ENCODE measurements around the gene CARS1. TPM values are rescaled to one million over a fixed set of nuclear protein-coding genes. Genes with fewer than 3 reads are reported as not detected.

CARS1 gene
- total RNA-seq, 6 experiments from 2014 or later: 51.2 to 64.3 (median 56.1) TPM

DNA sequence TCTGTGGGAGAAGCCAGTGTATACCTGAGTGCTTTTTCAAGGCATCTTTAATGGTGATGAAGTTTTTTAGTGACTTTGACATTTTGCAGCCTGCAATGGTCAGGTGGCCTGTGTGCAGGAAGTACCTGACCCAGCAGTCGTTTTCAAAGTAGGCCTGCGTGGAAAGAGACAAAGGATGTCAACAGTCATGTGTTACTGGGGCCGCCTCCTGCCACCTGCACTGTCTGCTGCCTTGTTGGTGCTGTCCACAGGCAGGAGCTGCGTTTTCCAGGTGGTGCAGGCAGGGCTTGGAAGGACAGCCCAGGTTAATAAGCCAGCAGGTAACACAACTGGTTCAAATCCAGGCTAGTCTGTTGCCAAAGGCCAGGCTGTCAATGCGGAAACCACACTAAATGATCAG lies 38.6 kb downstream of the CARS1 start:
- peaks cover 33% of the 10 kb centered on the region for H3K36me3 Mint-ChIP-seq (ENCODE audit: low read depth)
- H3K4me1 Mint-ChIP-seq (ENCODE audit: low read depth): peaks cover 19% of the 10 kb centered on the region
- TF ChIP-seq, protein P1, sequence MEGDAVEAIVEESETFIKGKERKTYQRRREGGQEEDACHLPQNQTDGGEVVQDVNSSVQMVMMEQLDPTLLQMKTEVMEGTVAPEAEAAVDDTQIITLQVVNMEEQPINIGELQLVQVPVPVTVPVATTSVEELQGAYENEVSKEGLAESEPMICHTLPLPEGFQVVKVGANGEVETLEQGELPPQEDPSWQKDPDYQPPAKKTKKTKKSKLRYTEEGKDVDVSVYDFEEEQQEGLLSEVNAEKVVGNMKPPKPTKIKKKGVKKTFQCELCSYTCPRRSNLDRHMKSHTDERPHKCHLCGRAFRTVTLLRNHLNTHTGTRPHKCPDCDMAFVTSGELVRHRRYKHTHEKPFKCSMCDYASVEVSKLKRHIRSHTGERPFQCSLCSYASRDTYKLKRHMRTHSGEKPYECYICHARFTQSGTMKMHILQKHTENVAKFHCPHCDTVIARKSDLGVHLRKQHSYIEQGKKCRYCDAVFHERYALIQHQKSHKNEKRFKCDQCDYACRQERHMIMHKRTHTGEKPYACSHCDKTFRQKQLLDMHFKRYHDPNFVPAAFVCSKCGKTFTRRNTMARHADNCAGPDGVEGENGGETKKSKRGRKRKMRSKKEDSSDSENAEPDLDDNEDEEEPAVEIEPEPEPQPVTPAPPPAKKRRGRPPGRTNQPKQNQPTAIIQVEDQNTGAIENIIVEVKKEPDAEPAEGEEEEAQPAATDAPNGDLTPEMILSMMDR (IDR thresholded peaks at IDR 0.05): no peak
- H3K27ac Mint-ChIP-seq: no peak overlapping the region
- no peaks in the 10 kb centered on the region for H3K27me3 Mint-ChIP-seq (ENCODE audit: insufficient read depth)
- H3K4me3 Mint-ChIP-seq: no peak overlapping the region
- H3K9me3 Mint-ChIP-seq: no peaks in the 10 kb centered on the region
- DNase-seq: no peak

GRCh38 chr11:3016861-3017260 lies 40.4 kb downstream of the CARS1 start:
- no peaks in the 10 kb centered on the region for H3K9me3 Mint-ChIP-seq
- DNase-seq: no peak
- H3K4me1 Mint-ChIP-seq (ENCODE audit: low read depth): peaks cover 1% of the 10 kb centered on the region; the same call in 1 of the 2 replicates
- no peak overlapping the region for H3K27ac Mint-ChIP-seq
- peaks cover 17% of the 10 kb centered on the region; the same call in 1 of the 2 replicates for H3K36me3 Mint-ChIP-seq (ENCODE audit: low read depth)
- no peaks in the 10 kb centered on the region for H3K27me3 Mint-ChIP-seq (ENCODE audit: insufficient read depth)
- no peak overlapping the region for H3K4me3 Mint-ChIP-seq
- TF ChIP-seq, protein P1 (IDR thresholded peaks at IDR 0.05): 0 out of 2 replicates have a peak, but pooled peaks have one; percentile 16

DNA sequence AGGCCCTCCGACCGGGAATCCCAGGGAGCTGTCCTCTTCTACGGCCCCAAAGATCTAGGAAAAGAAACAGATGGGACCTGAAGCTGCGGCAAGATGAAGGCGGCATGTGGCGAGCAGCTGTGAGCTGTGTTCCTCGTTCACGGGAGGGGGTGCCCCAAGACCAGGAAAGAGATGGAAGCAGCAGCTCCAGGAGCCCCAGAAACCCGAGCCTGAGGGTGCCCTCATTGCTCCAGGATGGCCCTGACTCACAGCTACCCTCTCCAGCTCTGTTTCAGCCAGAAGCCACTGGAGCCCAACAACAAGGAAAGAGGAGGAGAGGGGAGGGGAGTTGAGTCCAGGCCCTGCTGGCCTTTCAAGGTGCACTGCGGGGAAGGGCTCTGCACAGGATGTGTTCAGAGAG lies 41.4 kb downstream of the CARS1 start:
- no peaks in the 10 kb centered on the region; the same call in 1 of the 2 replicates for H3K27me3 Mint-ChIP-seq (ENCODE audit: insufficient read depth)
- no peaks in the 10 kb centered on the region; the same call in 1 of the 2 replicates for H3K4me1 Mint-ChIP-seq (ENCODE audit: low read depth)
- peak; percentile 15 for DNase-seq
- no peaks in the 10 kb centered on the region for H3K9me3 Mint-ChIP-seq
- TF ChIP-seq, protein P1 (IDR thresholded peaks at IDR 0.05): no peak
- H3K27ac Mint-ChIP-seq: no peak overlapping the region; the same call in 1 of the 2 replicates
- no peak overlapping the region for H3K4me3 Mint-ChIP-seq
- H3K36me3 Mint-ChIP-seq (ENCODE audit: low read depth): peaks cover 17% of the 10 kb centered on the region; the same call in 1 of the 2 replicates

- DNase-seq: no peak
- H3K9me3 Mint-ChIP-seq: no peaks in the 10 kb centered on the region
- no peaks in the 10 kb centered on the region; the same call in 1 of the 2 replicates for H3K4me1 Mint-ChIP-seq (ENCODE audit: low read depth)
- H3K27ac Mint-ChIP-seq: no peak overlapping the region
- H3K4me3 Mint-ChIP-seq: no peak overlapping the region
- TF ChIP-seq, protein P1 (IDR thresholded peaks at IDR 0.05): no peak
- no peaks in the 10 kb centered on the region; the same call in 1 of the 2 replicates for H3K27me3 Mint-ChIP-seq (ENCODE audit: insufficient read depth)
- H3K36me3 Mint-ChIP-seq (ENCODE audit: low read depth): peaks cover 17% of the 10 kb centered on the region; the same call in 1 of the 2 replicates
Measured at GRCh38 chr11:3014943-3015342, 42.3 kb downstream of the CARS1 start.

DNA sequence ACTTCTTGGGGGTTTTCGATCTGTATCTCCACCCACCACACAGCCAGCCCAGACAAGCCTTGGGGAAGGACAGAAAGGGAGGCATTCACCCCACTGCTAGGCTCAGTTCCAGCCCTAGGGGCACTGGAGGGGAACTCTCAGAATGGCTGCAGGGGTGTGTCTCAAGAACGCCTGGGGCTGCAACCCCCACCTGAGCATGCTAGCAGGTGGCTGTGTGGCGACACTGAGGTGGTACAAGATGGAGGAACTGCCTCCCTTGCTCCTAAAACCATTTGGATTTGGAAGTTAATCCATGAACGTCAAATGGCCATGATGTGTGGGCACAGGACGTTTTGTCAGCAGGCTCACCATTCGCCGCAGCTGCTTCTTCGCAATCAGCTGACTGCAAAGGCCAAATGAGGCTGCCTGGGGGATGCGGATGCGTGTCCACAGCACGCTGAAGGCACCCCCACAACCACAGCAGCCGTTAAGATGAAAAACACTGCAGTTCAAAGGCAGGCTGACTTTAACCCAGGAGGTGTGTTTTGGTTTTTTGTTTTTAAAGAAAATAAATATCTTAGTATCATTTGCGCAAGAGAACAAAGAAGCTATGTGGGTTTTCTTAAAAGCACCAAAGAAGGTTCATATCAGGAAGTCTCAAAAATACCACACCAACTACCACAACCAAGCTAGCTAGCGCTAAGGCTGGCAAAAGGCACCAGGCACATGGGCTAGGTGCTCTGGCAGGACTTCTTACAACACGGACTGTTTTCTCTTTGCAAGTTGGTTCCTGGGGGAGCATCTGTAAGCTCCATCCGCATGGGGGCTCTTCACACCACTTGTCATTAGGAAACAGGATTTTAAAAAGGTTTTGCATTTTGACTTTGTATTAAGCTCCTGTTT lies 42.9 kb downstream of the CARS1 start:
- Mint-ChIP-seq H3K27ac (no peak overlapping the region), H3K36me3 (ENCODE audit: low read depth) (peaks cover 17% of the 10 kb centered on the region; the same call in 1 of the 2 replicates), H3K4me3 (no peak overlapping the region)

More for the DNA sequence above, 42.9 kb downstream of the CARS1 start:
- H3K27me3 Mint-ChIP-seq (ENCODE audit: insufficient read depth): no peaks in the 10 kb centered on the region; the same call in 1 of the 2 replicates
- DNase-seq: no peak
- H3K4me1 Mint-ChIP-seq (ENCODE audit: low read depth): no peaks in the 10 kb centered on the region; the same call in 1 of the 2 replicates
- no peaks in the 10 kb centered on the region for H3K9me3 Mint-ChIP-seq
- TF ChIP-seq, protein P1 (IDR thresholded peaks at IDR 0.05): no peak
